BJ (cell line): ENCODE measurements around the gene PITX2. TPM values are rescaled to one million over a fixed set of nuclear protein-coding genes. Genes with fewer than 3 reads are reported as not detected.
A peak's percentile ranks its signal among the peaks of the same experiment; 100 is the strongest.

Source experiments
- CTCF ChIA-PET: fragments of 350-600 bp; formaldehyde crosslinking; extraction: SDS; loops from one replicate; lab custom pipeline; 2021; ENCODE audit warnings: antibody characterized with exemption, inconsistent platforms; lab: Yijun Ruan, JAX
- POLR2A ChIA-PET: fragments of 300-600 bp; sonication (Branson Sonifier 250); formaldehyde crosslinking; extraction: SDS; loops from one replicate; lab custom pipeline; 2021; ENCODE audit warnings: antibody characterized with exemption; lab: Charles Lee
- DNase-seq: peaks from one replicate; pipeline ENCODE4 v3.0.0-alpha.2; 2011; ENCODE audit warnings: low read depth
- H3K27me3 ChIP-seq: 2 replicates; pipeline ENCODE4 v1.6.0; 2011; ENCODE audit warnings: low read length; ENCODE audit not compliant: control insufficient read depth, insufficient read depth
- H3K36me3 ChIP-seq: 2 replicates; pipeline ENCODE4 v1.5.1; 2011; ENCODE audit warnings: low read length; ENCODE audit not compliant: control insufficient read depth, insufficient read depth
- H3K4me3 ChIP-seq: 2 replicates; pipeline ENCODE4 v1.5.1; 2011; ENCODE audit warnings: low read depth, mild to moderate bottlenecking, control low read depth, low read length
- polyA minus RNA-seq: library from RNA; depleted of rRNA, polyadenylated mRNA; stranded (reverse); fragments of >200 nt; gene quantifications from 2 replicates; pipeline ENCODE4 v1.2.3, GENCODE V29; 2011; rRNA and poly(A)+ RNA removed
- polyA plus RNA-seq: library from polyadenylated mRNA; depleted of rRNA; stranded (reverse); fragments of >200 nt; gene quantifications from 2 replicates; pipeline ENCODE4 v1.2.3, GENCODE V29; 2011; rRNA removed
- TF ChIP-seq, protein P1 (sequence below): IDR thresholded peaks from 2 replicates; pipeline ENCODE4 v1.5.1; 2011; ENCODE audit warnings: low read depth, mild to moderate bottlenecking, control low read depth, inconsistent platforms, low read length, moderate library complexity; ENCODE audit not compliant: insufficient read depth

Gene PITX2
- polyA plus RNA-seq (0.56 and 1.1 TPM in 2 replicates), polyA minus RNA-seq (0.24 and 0.51 TPM in 2 replicates)

GRCh38 chr4:110622841-110623717 lies at the start of gene PITX2:
TSS of gene PITX2 (minus strand) at chr4:110623077. CDS start at chr4:110622460, 617 bp downstream.
- TF ChIP-seq, protein P1, sequence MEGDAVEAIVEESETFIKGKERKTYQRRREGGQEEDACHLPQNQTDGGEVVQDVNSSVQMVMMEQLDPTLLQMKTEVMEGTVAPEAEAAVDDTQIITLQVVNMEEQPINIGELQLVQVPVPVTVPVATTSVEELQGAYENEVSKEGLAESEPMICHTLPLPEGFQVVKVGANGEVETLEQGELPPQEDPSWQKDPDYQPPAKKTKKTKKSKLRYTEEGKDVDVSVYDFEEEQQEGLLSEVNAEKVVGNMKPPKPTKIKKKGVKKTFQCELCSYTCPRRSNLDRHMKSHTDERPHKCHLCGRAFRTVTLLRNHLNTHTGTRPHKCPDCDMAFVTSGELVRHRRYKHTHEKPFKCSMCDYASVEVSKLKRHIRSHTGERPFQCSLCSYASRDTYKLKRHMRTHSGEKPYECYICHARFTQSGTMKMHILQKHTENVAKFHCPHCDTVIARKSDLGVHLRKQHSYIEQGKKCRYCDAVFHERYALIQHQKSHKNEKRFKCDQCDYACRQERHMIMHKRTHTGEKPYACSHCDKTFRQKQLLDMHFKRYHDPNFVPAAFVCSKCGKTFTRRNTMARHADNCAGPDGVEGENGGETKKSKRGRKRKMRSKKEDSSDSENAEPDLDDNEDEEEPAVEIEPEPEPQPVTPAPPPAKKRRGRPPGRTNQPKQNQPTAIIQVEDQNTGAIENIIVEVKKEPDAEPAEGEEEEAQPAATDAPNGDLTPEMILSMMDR, result no peak
- ChIA-PET CTCF (interaction anchor here (1.6 kb wide), 1 partner anchor 8 kb away, joined by 7 read pairs; no protein-coding TSS in a partner anchor), POLR2A (no interaction called here)
- peaks cover 54% of the 10 kb centered on the region for H3K27me3 ChIP-seq
- peak; percentile 43 for DNase-seq
- peak within 1 kb of the TSS; percentile 44 for H3K4me3 ChIP-seq
- no peaks in the 10 kb centered on the region for H3K36me3 ChIP-seq

GRCh38 chr4:110671679-110672078 lies 48.8 kb upstream of the PITX2 start:
- POLR2A ChIA-PET, result no interaction called here
- H3K4me3 ChIP-seq, result no peak overlapping the region
- no peak for DNase-seq
- H3K36me3 ChIP-seq, result no peaks in the 10 kb centered on the region
- CTCF ChIA-PET, result no interaction called here
- TF ChIP-seq, protein P1, result no peak
- no peaks in the 10 kb centered on the region for H3K27me3 ChIP-seq

DNA sequence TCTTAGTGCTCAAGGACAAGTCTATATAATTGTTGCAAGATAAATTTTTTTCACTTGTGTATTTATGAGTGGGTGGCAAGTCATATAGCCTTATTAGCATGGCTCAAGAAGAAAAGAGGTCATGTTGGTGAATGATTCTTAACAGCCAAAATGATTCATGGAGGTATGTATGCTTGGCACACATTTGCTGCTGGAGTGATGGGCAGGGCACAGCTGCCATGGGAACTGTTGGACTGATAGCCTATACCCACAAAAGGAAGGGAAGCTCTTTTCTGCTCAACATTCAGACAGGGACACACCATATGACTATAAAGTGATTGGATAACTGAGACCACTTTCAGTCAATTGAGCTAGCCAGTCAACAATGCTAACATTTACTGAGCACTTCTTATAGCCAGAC lies 46.8 kb upstream of the PITX2 start:
- Histone ChIP-seq H3K27me3 (no peaks in the 10 kb centered on the region), H3K36me3 (no peaks in the 10 kb centered on the region), H3K4me3 (no peak overlapping the region)
- TF ChIP-seq, protein P1, result no peak
- CTCF ChIA-PET, result no interaction called here
- no peak for DNase-seq
- POLR2A ChIA-PET, result no interaction called here

- TF ChIP-seq, protein P1, result no peak
- ChIA-PET POLR2A (no interaction called here), CTCF (interaction anchor here (0.6 to 0.9 kb wide), 3 partner anchors 10 to 805 kb away, joined by 3 to 5 read pairs (median 4); no protein-coding TSS in a partner anchor)
- Histone ChIP-seq H3K27me3 (no peaks in the 10 kb centered on the region), H3K36me3 (no peaks in the 10 kb centered on the region), H3K4me3 (no peak overlapping the region)
- DNase-seq, result no peak
These were observed 45.8 kb upstream of the PITX2 start for GRCh38 chr4:110668463-110669235.

DNA sequence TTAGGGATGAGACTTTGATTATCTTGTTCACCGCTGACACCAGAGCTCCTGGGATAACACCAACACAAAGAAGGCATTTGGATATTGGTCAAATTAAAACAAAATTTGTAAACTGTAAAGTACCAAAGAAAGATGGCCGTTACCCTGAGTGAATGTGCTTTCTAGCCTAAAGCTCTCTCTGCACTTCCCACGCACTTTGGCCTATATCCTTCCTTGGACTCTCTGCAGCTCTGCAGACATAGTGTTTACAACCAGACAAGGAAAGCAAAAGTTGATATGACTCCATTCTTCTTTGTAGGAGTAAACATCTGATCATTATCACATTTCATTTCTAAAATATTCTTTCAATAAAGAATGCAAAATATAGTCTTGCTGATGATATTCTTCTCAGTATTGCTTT lies 44.8 kb upstream of the PITX2 start:
- H3K27me3 ChIP-seq, result no peaks in the 10 kb centered on the region
- no peak overlapping the region for H3K4me3 ChIP-seq
- CTCF ChIA-PET, result no interaction called here
- TF ChIP-seq, protein P1, result no peak
- POLR2A ChIA-PET, result no interaction called here
- DNase-seq, result no peak
- H3K36me3 ChIP-seq, result no peaks in the 10 kb centered on the region
